Stimulated activated naive CD8-positive, alpha-beta T cell treated with anti-CD3 and anti-CD28 coated beads, Interleukin-15, Interleukin-2, amounts not matched to agents 100 ng/mL and 50 ng/mL, for 24 hours (primary cell): ENCODE measurements around the gene P3H3.
A peak's percentile ranks its signal among the peaks of the same experiment; 100 is the strongest.

ENCODE experiments used
- H3K27ac Mint-ChIP-seq: one replicate; pipeline ENCODE4 v1.8.0; 2021; ENCODE audit warnings: mild to moderate bottlenecking, mixed read lengths
- H3K27me3 Mint-ChIP-seq: one replicate; pipeline ENCODE4 v1.8.0; 2021; ENCODE audit warnings: mixed read lengths
- H3K36me3 Mint-ChIP-seq: one replicate; pipeline ENCODE4 v1.8.0; 2021; ENCODE audit warnings: low read depth, mixed read lengths
- H3K4me1 Mint-ChIP-seq: one replicate; pipeline ENCODE4 v1.8.0; 2021; ENCODE audit warnings: low read depth, mixed read lengths
- H3K4me3 Mint-ChIP-seq: one replicate; pipeline ENCODE4 v1.8.0; 2021; ENCODE audit warnings: mild to moderate bottlenecking, mixed read lengths
- H3K9me3 Mint-ChIP-seq: one replicate; pipeline ENCODE4 v1.8.0; 2021; ENCODE audit warnings: mixed read lengths

P3H3 gene

DNA sequence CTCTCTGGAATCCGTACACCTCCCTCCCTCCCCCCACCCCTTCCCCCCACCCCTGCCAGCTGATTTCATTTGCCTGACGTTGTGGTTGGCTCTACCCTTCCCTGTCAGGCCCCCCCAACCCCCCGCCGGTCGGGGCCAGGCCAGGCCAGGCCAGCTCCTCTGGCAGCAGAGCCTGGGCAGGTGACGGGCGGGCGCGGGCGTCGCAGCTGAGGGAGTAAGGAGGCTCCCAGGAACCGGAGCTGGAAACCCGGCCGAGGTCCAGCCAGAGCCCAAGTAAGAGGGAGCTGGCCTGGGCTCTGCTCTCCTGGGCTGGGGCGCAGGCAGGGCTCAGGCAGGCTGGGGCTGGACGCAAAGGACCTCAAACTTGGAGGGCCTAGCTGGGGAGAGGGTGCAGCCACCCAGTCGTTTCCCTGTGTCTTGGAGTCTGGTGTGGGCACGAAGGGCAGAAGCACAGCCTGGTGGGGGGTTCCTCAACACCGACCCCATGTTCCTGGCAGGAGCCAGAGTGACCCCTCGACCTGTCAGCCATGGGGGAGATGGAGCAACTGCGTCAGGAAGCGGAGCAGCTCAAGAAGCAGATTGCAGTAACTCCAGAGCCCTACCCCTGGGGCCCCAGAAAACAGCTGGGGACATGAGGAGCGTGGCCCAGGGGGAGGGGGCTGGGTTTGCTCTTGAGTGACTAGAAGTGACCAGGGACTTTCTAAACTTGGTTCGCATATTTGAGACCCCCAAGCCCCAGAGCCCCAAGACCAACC is 12.7 kb downstream of the P3H3 start, which contains the start of gene GNB3:
GNB3 (plus strand) TSS at position 165 of the 755 bp plus-strand sequence; CDS start at position 528, 363 bp downstream.
- Mint-ChIP-seq H3K4me3 (no peak within 1 kb of the TSS), H3K4me1 (no peaks in the 10 kb centered on the region), H3K27me3 (no peaks in the 10 kb centered on the region), H3K36me3 (peaks cover 4% of the 10 kb centered on the region), H3K27ac (no peak within 1 kb of the TSS), H3K9me3 (no peaks in the 10 kb centered on the region)

DNA sequence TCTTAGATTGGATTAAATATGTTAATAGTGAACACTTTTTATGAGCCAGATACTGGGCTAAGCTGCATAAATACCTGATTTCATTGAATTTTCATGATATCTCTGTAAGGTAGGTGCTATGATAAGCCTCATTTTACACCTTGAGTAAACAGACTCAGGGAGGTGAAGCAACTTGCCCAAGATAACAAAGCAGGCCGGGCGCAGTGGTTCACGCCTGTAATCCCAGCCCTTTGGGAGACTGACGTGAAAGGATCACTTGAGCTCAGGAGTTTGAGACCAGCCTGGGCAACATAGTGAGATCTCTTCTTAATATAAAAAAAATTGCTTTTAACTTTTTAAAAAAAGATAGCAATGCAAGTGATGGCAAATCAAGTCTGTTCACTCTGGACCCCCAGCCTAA is 13.9 kb downstream of the P3H3 start:
- Mint-ChIP-seq H3K27me3 (no peaks in the 10 kb centered on the region), H3K9me3 (no peaks in the 10 kb centered on the region), H3K36me3 (peaks cover 4% of the 10 kb centered on the region), H3K4me1 (no peaks in the 10 kb centered on the region), H3K27ac (no peak overlapping the region), H3K4me3 (no peak overlapping the region)

DNA sequence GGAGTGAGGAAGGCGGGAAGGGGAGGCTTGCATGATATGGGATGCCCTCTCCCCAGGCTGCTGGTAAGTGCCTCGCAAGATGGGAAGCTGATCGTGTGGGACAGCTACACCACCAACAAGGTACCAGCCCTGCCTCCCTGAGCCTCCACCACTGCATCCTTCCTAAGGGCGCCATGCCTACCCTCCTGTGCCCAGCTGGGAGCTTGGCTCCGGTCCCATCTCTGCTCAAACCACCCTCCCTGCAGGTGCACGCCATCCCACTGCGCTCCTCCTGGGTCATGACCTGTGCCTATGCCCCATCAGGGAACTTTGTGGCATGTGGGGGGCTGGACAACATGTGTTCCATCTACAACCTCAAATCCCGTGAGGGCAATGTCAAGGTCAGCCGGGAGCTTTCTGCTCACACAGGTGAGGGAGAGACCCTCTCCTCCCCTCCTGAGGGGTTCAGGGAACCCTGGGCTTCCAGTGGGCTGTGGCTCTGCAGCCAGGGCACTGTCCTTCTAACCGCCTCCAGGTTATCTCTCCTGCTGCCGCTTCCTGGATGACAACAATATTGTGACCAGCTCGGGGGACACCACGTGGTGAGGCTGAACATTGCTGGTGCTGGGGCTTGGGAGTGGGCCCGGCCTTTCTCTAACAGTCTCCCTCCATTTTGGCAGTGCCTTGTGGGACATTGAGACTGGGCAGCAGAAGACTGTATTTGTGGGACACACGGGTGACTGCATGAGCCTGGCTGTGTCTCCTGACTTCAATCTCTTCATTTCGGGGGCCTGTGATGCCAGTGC is 15.1 kb downstream of the P3H3 start:
- Mint-ChIP-seq H3K4me3 (no peak overlapping the region), H3K27me3 (no peaks in the 10 kb centered on the region), H3K9me3 (no peaks in the 10 kb centered on the region), H3K36me3 (peaks cover 13% of the 10 kb centered on the region), H3K27ac (no peak overlapping the region), H3K4me1 (peaks cover 2% of the 10 kb centered on the region)

DNA sequence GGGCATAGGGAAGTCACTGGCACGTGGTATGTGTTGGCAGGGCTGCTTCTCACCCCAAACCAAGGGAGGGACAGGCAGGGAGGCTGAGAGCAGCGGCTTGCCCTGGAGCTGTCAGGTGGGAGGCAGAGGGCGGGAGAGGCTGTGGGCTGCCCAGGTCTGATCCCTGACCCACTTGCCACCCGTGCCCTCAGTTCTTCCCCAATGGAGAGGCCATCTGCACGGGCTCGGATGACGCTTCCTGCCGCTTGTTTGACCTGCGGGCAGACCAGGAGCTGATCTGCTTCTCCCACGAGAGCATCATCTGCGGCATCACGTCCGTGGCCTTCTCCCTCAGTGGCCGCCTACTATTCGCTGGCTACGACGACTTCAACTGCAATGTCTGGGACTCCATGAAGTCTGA is 17.2 kb downstream of the P3H3 start:
- H3K4me3 Mint-ChIP-seq: no peak overlapping the region
- no peaks in the 10 kb centered on the region for H3K27me3 Mint-ChIP-seq
- peaks cover 30% of the 10 kb centered on the region for H3K36me3 Mint-ChIP-seq
- H3K4me1 Mint-ChIP-seq: peaks cover 19% of the 10 kb centered on the region
- H3K27ac Mint-ChIP-seq: no peak overlapping the region
- H3K9me3 Mint-ChIP-seq: no peaks in the 10 kb centered on the region

DNA sequence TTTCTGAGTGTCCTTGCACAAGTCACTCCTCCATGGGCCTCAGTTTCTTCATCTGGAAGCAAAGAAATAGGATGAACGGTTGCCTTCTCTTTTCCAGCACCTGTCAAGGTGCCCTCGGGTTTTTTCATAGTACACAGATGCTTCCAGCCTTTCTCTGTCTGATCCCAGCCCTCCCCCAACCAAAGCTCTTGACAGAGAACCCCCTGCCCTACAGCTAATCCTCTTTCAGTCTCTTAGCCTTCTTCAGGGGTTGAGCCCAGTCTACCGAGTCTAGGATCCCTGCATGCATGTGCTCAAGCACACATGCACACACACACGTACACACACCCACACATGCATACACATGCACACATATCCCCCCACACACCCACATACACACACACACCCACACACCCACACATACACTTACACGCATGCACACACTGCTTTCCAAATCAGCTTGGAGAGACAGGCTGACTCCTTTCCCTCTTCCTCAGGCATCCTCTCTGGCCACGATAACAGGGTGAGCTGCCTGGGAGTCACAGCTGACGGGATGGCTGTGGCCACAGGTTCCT is 18.2 kb downstream of the P3H3 start:
- no peaks in the 10 kb centered on the region for H3K9me3 Mint-ChIP-seq
- H3K4me1 Mint-ChIP-seq: peaks cover 27% of the 10 kb centered on the region
- no peaks in the 10 kb centered on the region for H3K27me3 Mint-ChIP-seq
- H3K27ac Mint-ChIP-seq: no peak overlapping the region
- no peak overlapping the region for H3K4me3 Mint-ChIP-seq
- H3K36me3 Mint-ChIP-seq: peaks cover 30% of the 10 kb centered on the region

DNA sequence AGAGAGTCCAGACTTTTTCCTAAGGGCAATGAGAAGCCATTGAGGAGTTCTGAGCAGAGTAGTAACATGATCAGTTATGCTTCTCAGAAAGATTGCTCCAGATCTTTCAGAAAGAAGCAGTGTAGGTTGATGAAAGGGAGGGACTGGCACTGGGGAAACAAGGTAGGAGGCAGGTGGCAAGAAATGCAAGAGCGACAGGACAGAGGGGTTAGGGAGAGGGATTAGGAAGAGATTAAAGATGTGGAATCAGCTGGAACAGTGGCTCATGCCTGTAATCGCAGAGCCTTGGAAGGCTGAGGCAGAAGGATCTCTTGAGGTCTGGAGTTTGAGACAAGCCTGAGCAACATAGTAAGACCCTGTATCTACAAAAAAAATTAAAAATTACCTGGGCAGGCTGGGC is 19.5 kb downstream of the P3H3 start:
- H3K27me3 Mint-ChIP-seq: no peaks in the 10 kb centered on the region
- H3K4me1 Mint-ChIP-seq: peaks cover 28% of the 10 kb centered on the region
- no peak overlapping the region for H3K27ac Mint-ChIP-seq
- H3K36me3 Mint-ChIP-seq: peaks cover 30% of the 10 kb centered on the region
- no peak overlapping the region for H3K4me3 Mint-ChIP-seq
- no peaks in the 10 kb centered on the region for H3K9me3 Mint-ChIP-seq

DNA sequence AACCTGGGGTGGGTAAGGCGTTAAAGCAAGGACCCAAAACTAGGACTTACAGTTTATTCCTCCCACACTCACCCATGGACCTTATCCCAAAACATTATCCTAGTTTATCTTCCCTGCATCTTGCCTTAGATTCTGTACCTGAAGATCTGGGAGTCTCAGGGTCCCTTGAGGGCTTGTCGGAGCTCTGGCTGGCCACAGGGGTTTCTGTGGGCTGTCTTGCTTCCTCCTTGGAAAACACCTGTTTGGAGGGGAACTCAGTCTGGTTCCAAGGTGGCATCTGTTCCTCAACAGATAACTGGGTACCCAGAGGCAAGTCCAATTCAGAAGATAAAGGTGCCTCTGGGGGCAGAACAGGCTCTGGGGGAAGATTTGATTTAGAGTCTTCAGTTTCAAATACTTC is 21.2 kb downstream of the P3H3 start:
- Mint-ChIP-seq H3K36me3 (peaks cover 30% of the 10 kb centered on the region), H3K4me3 (peak overlapping the region; percentile 95), H3K4me1 (peaks cover 42% of the 10 kb centered on the region), H3K9me3 (no peaks in the 10 kb centered on the region), H3K27me3 (no peaks in the 10 kb centered on the region), H3K27ac (peak overlapping the region; percentile 53)

DNA sequence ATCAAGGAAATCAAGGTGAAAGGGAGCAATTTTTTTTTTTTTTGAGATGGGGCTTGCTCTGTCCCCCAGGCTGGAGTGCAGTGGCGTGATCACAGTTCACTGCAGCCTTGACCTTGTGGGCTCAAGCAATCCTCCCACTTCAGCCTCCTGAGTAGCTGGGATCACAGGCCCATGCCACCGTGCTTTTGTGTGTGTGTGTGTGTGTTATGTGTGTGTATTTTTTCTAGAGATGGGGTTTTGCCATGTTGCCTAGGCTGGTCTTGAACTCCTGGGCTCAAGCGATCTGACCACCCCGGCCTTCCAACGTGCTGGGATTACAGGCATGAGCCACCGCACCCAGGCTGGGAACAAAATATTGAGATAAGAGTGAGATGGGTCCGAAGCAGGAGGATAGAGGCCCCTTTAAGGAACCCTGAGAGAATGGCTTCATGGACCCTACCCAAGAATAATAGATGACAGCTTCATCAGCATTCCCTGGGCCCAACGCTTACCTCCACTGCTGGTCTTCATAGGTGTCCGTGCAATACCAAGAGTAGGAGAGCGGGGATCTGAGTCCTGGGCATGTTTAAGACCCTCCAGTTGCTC is 21.9 kb downstream of the P3H3 start:
- peak overlapping the region; percentile 95 for H3K4me3 Mint-ChIP-seq

DNA sequence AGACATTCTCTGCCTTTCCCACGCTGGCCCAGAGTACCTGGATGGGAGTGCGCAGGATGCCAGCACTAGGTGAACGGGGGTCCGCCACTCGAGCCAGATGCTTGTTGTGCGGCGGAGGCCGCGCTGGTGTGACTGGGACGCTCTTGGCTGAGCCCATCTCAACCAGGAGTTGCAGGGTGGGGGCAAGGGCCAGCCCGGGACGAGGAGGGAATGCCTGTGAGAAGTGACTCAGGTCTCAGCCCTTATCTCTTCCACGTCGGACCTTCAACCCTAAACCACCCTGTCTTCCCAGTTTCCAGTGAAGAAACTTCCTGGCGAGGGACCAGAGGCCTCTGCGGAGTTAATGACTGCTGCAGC is 22.6 kb downstream of the P3H3 start:
- no peaks in the 10 kb centered on the region for H3K27me3 Mint-ChIP-seq
- no peaks in the 10 kb centered on the region for H3K9me3 Mint-ChIP-seq
- H3K27ac Mint-ChIP-seq: peak overlapping the region; percentile 99
- H3K4me1 Mint-ChIP-seq: peaks cover 48% of the 10 kb centered on the region
- peak overlapping the region; percentile 95 for H3K4me3 Mint-ChIP-seq
- H3K36me3 Mint-ChIP-seq: peaks cover 33% of the 10 kb centered on the region

More for the DNA sequence above, 21.9 kb downstream of the P3H3 start:
- no peaks in the 10 kb centered on the region for H3K27me3 Mint-ChIP-seq
- peak overlapping the region; percentile 53 for H3K27ac Mint-ChIP-seq
- H3K9me3 Mint-ChIP-seq: no peaks in the 10 kb centered on the region
- peaks cover 47% of the 10 kb centered on the region for H3K4me1 Mint-ChIP-seq
- H3K36me3 Mint-ChIP-seq: peaks cover 30% of the 10 kb centered on the region

DNA sequence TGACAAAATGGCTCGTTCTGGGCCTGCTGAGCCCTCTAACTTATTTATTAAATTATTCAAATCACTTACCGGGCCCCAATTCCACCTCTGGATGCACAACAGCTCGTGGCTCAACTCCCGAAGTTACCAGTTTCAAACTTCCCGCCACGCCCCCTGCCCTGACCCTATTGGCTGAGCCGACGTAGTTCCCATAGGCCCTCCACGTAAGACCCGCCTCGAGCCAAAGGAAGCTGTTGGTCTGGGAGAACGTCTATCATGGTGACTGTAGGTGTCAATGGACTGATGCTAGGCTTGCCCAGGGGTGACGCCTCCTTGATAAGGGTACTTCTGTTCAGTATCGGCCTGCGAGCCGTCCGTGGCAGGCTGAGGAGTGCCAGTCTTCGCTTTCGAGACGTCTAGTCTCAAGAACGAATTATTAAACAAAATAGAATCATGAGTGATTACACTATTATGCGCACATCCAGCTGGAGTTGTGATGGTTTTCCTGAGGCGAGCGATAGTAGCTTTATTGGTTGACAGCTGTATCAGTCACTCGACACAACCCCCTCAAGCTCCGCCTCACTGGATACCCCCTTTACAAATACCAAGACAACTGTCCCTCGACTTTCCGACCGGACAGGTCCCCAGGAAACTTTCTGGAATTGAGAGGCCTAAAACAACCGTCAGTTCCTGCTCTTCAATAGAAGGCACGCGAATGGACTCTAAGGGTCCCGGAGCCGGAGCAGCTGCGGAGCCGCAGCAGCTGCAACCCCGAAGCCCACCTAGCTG is 23.1 kb downstream of the P3H3 start, which contains the start of gene CDCA3:
CDCA3 (minus strand) TSS at position 134 of the 768 bp plus-strand sequence. CDS start 334 bp downstream, outside the sequence.
- Mint-ChIP-seq H3K27me3 (no peaks in the 10 kb centered on the region), H3K27ac (peak within 1 kb of the TSS; percentile 99), H3K4me1 (peaks cover 50% of the 10 kb centered on the region), H3K36me3 (peaks cover 38% of the 10 kb centered on the region), H3K4me3 (peak within 1 kb of the TSS; percentile 95), H3K9me3 (no peaks in the 10 kb centered on the region)

DNA sequence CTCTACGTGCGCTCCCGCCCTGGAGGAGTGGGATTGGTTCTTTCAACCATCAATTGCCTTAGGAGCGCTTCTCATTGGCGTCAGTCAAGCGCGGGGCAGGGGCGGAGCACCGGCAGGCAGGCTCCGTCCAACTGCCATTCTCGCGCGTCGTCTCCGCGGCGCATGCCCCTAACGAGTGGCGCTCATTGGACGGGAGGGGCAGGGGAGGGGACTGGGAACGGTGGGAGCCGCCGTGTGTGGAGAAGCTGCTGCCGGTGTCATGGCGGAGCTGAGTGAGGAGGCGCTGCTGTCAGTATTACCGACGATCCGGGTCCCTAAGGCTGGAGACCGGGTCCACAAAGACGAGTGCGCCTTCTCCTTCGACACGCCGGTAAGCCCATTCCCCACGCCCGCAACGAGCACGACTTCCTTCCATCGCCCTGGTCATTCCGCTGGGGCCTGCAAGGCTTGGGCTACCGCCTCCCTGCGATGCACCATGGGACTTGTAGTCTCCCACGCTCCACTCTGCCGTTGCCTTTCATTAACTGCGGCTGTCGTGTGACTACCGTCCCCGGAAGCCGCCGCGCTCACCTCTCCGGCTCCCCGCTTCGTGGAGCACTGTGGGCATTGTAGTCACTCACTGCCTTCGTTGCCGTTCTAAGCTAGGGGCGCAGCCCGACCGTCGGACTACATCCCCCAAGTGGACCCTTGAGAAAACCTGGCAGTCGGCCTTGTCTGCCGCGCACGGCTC is 23.9 kb downstream of the P3H3 start, which contains the start of gene USP5:
USP5 (plus strand) TSS at position 230 of the 730 bp plus-strand sequence; CDS start at position 260, 30 bp downstream.
- Mint-ChIP-seq H3K4me3 (peak within 1 kb of the TSS; percentile 95), H3K27me3 (no peaks in the 10 kb centered on the region), H3K9me3 (no peaks in the 10 kb centered on the region), H3K27ac (peak within 1 kb of the TSS; percentile 99), H3K36me3 (peaks cover 46% of the 10 kb centered on the region), H3K4me1 (peaks cover 50% of the 10 kb centered on the region)

DNA sequence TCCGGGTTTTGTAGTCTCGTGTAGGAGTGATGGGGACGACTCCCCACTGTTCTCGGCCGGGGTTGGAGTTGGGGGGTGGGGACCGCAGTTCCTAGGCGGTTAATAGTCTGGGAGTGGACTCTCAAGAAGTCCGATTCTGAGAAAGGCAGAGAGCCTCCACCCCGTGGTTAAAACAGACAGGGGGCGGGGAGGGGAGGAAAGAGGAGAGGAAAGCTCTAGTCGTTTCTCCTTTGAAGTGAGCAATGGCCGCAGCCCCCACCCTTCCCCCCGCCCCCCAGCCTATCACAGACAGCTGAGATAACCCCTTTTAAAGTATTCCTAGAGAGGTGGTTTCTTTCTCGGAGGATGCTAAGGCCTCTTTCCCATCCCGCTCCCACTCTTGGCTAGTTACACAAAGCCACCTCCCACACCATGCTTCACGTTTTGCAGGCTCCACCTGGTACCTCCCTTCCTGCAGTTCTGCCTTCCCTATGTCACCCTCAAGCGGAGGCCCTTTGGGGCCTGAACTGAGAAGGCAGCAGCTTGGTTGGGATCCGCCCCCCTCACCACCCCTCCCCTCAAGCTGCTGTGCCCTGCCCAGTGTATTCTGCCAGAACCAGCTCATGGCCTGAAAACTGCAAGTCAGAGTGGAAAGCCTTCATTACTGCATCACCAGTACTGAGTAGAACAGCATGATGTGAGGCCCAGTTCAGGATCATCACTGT is 24.6 kb downstream of the P3H3 start:
- H3K4me3 Mint-ChIP-seq: peak overlapping the region; percentile 95
- peak overlapping the region; percentile 98 for H3K27ac Mint-ChIP-seq
- no peaks in the 10 kb centered on the region for H3K9me3 Mint-ChIP-seq
- H3K4me1 Mint-ChIP-seq: peaks cover 50% of the 10 kb centered on the region
- no peaks in the 10 kb centered on the region for H3K27me3 Mint-ChIP-seq
- H3K36me3 Mint-ChIP-seq: peaks cover 47% of the 10 kb centered on the region

DNA sequence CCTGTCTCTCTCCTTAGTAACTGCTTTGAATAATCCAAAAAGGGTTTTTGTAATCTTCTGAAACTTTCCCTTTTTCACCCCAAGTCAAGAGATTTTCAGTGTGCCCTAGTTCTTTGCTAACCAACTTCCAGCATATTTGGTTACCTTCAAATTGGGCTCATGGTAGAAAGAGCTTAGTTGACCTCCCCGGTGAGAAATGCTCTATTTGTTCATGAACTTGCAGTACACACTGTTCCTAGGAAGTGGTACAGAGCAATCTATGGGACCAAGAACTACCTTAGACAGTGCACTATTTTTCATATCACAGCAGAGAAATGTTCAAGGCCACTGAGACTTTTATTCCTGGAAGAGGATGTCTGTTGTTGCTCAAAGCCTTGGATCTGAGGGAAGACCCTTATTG is 25.4 kb downstream of the P3H3 start:
- Mint-ChIP-seq H3K4me1 (peaks cover 45% of the 10 kb centered on the region), H3K36me3 (peaks cover 47% of the 10 kb centered on the region), H3K27me3 (no peaks in the 10 kb centered on the region), H3K4me3 (peak overlapping the region; percentile 95), H3K9me3 (no peaks in the 10 kb centered on the region), H3K27ac (peak overlapping the region; percentile 98)
